Measurements from ENCODE around the gene GPR61.

Gene GPR61, protein sequence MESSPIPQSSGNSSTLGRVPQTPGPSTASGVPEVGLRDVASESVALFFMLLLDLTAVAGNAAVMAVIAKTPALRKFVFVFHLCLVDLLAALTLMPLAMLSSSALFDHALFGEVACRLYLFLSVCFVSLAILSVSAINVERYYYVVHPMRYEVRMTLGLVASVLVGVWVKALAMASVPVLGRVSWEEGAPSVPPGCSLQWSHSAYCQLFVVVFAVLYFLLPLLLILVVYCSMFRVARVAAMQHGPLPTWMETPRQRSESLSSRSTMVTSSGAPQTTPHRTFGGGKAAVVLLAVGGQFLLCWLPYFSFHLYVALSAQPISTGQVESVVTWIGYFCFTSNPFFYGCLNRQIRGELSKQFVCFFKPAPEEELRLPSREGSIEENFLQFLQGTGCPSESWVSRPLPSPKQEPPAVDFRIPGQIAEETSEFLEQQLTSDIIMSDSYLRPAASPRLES

DNA sequence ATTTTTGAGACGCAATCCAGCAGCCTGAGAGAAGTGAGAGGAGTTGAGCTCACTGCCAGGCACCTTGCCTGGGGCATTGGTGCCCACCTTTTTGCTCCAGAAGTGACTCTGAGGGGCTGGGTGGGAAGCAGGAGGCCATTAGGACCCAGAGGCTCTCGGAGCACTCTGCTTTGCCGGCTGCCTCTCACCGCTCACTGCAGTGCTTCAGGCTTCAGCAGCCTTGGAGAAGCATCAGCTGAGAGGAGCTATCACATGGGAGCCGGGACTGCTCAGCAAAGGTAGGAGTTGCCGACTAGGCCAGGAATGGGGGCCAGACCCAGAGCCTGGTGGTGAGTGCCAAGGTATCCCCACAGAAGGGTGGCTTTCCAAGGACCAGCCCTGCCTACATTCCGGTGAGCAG, at the start of gene GPR61:
Gene GPR61 (plus strand): TSS at position 197 of the 400 bp plus-strand sequence. CDS start 3,151 bp downstream, outside the sequence.
- DNase-seq = no peak

DNA sequence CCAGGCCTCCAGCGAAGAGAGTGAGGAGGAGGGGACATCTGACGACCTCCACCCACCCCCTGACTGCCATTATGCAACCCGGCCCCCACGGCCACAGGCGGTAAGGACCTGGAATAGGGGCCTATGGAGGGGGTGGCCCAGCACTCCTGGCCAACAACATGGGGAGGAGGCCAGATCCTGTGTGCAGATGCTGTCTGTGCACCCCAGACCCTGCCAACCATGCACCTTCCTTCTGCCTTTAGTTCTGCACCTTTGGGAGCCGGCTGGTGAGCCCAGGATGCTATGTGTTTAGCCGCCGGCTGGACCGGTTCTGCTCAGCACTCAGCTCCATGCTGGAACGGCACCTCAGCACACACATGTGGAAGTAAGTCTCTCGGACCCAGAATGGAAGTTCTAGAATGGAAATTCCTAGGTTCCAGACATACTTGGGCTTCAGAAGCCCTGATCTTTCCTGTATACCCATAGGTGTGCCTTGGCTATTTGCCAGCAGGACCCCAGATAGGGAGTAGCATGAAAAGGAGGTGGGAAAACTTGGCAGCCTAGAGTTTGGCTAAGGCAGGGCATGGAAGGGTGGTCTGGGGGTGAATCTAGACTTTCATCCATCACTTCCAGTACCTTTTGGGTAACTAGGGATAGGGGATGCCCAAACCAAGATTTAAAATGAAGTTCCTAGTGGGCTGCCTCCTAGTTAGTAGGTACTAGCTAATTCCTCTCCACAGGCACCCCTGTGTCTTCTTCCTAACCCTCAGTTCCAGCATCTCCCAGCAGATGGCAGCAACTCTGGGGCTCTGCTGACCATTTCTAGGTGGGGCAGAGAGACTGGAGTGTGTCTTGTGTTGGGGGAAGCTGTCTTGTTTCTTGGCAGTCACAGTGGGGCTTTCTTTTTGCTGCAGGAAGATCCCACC, 49.4 kb upstream of the GPR61 start:
- peak; percentile 21 for DNase-seq

DNA sequence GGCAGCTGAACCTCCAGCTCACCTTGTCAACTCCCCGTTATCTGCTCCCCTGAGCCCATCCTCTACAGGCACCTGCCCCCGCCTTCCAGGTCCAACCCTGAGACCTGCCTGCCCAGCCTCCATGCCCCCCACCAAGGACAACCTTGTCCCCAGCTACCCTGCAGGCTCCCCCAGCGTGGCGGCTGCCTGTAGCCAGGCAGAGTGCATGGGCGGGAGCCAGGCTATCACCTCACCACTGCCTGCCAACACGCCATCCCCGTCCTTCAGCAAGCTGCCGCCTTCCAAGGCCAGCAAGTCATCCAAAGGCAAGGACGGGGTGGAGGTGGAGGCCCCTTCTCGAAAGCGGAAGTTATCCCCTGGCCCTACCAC, 48.8 kb upstream of the GPR61 start:
- DNase-seq = no peak

DNA sequence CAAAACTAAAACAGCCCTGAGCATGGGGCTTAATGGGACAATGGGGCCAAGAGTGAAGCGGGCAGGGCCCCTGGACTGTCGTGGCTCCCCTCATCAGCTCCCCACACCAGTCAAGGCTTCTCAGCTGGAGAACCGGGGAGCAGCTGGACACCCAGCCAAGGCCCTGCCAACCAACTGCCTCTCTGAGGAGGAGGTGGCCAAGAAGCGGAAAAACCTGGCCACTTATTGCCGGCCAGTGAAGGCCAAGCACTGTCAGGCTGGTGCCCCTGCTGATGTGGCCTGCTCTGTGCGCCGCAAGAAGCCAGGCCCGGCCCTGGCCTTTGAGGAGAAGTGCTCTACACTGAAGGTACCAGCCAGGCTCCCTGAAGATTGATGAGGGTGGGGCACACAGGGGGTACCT, 48.3 kb upstream of the GPR61 start:
- DNase-seq = no peak

DNA sequence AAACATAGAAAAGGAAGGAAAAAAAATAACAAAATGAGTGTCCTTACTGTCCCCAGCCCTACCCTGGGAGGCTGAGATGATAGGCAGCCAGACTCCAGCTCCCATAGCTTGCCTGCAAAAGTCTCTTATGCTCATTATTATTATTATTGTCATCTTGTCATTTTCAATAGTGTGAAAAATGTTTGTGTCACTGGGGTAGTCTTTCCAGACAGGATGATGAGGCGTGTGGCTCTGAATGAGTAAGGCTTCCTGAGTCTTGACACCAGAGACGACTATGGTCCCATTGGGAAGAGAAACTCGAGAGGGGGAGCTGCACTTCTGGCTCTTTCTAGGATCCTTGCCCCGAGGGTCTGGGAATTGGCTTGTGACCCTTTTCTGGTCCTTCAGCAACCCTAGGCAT, 46.9 kb upstream of the GPR61 start:
- no peak for DNase-seq

DNA sequence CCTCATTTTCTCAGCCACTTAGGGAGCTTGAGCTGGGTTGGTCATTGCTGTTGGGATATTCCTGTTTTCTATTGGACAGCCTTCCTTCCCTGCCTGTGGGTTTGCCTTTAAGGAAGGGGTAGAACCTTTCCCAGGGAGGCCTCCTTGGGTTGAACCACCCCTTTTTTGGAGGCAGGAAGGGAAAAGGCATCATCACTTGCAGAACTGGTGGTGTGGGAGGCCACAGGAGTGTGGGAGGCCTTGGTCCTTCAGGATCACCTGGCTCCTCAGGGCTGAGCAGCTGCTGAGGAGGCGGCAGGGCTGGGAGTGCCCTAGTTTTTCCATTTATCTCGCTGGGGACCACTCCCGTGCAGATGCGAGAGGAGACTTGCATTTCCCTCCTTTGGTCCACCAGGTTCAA, 46.4 kb upstream of the GPR61 start:
- no peak for DNase-seq

DNA sequence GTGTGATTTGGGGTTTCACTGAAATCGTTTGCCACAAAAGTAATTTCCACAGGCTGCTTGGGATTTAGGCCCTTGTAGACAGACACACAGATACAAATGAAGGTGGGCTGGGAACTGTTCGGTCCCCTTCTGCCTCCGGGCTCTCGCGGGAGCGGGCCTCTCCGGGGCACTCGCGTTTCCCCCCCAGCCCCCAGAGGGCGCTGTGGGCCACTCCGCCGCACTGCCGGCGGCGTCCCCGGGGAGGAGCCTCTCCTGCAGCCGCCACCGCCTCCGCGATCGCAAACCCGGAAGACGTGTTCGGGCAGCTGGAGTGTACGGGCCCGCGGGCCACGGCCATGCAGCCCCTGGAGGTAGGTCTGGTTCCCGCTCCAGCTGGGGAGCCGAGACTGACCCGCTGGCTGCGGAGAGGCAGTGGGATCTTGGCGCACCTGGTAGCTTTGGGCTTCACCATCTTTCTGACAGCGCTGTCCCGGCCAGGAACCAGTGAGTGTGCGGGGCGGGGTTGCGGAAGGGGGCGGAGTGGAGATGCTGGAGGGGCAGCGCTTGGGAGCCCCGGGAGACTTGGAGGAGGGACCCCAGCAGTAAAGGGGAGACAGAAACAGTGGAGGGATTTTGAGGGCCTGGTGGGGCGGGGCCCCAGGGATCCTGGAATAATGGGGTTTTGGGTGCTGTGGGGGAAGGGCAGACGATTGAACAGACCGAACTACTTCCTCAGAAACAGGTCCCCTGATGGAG, 45.7 kb upstream of the GPR61 start, which contains the start of gene CYB561D1:
Gene CYB561D1 (plus strand): TSS at position 290 of the 735 bp plus-strand sequence. CDS start 46 bp downstream, at position 336.
- DNase-seq = peak; percentile 92

DNA sequence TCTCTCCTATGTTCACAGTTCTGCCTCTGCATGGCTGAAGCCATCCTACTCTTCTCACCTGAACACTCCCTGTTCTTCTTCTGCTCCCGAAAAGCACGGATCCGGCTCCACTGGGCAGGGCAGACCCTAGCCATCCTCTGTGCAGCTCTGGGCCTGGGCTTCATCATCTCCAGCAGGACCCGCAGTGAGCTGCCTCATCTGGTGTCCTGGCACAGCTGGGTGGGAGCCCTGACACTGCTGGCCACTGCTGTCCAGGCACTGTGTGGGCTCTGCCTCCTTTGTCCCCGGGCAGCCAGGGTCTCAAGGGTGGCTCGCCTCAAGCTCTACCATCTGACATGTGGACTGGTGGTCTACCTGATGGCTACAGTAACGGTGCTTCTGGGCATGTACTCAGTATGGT, 43.9 kb upstream of the GPR61 start:
- no peak for DNase-seq

DNA sequence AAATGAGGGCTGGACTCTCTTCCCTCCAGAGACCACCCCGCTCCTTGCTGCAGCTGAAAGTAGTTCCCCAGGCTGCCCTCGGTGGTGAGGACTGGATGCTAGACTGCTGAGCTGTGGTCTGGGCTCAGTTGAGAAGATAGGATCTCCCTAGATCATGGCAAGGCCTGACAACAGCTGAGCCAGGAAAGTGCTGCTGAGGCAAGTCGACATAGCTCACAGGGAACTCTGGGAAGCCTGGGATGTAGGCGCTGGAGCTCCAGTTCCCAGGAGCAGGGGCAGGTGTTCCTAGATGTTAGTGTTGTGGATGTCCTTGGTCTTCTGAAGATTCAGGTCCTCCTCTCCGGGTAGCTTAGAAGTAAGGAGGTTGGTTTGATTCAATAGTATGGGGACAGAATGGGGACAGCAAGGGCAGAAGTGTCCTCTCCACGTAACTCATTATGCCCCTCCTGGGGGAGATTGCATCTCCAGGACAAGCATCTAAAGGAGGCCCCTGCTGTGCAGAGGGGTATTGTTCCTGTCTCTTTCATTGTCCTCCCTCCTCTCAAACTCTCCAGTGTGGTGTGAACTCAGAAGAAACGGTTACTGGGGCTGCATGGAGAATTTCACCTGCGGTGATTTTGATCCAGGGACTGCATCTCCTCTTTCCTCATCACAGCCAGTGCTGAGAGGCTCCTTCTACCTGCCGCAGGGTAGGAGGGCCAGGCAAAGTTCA, 42.1 kb upstream of the GPR61 start:
- no peak for DNase-seq

DNA sequence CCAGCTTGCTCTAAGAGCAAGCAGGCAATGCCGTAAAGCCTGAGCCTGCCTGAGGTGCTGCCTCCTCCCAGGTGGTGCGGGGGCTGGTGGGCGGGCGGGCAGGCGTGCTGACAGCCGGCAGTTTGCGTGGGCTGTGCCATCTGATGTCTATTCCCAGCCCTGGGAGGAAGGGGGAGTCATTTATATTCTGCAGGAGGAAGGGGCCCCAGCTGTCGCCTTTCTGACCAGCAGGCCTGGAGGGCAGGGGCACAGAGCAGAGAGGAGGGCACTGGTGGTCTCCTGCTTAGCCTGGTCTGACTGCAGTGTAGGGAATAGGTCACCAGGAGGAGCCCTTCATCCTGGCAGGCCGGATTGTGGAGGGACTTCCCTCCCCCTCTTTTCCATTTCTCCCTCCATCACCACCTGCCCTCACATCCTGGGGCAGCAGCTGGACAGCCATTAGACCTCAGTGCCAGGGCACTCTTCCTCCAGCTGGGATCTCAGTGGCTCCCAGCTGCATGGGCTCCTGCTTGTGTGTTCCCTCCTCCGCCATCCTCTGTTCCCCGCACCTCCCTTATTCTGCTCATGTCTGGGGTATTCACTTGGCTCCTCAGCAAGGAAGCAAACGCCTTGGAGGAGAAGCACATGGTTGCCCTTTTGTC, 41.4 kb upstream of the GPR61 start:
- DNase-seq = no peak

DNA sequence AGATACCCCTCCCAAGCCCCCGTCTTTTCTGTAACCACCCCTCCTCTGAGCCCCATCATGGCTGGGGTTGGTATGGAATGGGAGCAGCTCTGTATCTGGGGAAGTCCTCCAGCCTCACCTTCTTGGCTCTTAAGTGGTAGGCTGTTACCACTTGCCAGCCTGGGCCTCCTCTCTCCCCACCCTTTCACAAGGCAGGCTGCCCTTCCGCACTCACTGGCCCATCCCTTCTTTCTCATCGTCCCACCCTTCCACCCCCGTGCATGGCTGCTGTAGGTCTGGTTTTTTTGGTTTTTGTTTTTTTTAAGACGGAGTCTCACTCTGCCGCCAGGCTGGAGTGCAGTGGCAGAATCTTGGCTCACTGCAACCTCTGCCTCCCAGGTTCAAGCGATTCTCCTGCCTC, 40.6 kb upstream of the GPR61 start:
- no peak for DNase-seq

DNA sequence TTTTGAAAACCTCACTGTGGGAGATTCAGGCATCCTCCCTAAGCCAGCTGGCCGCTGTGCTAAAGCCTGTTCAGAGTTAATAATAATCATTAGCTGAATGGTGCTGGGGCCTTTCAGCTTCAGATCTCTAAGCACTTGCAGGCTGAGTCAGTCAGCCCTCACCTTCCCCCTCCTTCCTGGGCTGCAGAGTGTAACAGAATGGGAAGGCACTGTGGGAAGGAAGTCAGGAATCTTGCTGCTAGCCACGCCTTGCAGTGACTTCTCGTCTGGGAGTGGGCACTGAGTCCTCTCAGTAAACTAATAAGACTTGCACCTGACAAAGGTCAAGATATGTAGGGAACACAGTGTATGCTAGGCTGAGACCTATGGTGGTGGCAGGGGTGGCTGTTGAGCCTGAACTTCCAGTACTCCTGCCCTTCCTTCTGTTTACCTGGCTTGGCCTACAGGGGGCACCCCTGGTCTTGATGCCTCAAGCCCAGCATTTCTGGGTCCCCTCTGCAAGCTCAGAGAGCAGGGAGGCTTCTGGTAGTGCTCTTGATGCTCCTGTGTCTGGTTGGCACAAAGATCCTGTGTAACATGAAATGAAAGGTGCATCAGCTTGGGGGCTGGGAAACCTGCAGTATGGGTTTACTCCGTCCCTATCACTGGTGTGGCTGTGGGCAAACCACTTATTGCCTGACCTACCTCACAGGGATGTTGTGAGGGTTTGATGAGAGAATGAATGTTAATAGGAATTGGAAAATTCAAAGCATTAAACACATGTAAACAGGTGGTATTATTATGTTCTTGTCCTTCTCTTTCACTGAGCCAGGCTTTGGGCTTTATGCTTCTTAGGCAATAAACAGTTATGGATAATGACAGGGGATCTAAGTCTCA, 39.8 kb upstream of the GPR61 start:
- DNase-seq = no peak

DNA sequence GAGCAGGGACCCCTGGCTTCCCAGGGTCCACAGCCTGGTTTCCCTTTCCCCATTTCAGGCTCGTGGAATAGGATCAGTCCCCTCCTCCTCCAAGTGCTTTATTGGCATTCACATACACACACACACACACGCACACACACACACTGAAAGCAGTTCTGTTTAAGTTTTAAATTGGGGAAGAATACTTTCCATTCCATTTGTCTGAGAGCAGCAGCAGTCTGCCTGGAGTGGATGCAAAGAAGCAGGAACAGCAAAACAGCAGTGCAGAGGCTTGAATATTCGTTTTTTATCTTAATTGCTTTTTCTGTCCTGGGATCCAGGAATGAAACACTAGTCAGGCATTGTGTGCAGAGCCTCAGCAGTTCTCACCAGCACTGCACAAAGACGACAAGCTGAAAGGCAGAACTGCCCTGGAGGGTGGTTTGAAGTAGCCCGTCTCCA, 38.7 kb upstream of the GPR61 start:
- DNase-seq = no peak

DNA sequence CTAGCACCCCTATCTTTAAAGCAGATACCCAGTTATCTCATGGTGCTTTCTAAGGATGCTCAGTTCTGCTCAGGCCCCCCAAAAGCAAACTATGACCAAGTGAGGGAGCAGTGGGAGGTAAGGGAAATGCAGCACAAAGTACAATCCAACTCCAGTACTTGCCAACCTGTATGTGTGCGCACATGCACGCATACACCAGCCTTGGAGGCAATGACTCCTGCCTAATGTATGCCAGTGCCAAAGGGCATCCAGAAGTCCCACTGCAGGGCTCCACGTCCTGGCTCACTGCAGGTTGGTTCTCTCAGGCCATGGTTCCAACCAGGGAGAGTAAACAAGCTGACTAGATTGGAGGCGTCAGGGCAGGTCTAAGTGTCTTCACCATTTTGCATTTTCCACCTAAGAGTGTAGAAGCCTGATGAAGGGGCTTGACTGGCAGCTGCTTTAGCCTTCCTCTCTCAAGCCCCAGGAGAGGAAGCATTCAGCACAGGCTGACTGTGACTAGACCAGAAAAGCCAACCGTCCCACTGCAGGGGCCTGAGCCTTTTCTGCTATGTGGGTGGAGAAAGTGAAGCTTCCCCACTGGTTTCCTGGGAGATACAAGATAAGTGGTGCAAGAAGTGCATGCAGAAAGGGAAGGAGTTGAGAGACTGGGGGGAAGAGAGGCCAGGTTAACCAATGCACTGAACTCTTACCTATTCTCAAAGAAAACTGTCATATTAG, 37.9 kb upstream of the GPR61 start:
- DNase-seq = no peak

DNA sequence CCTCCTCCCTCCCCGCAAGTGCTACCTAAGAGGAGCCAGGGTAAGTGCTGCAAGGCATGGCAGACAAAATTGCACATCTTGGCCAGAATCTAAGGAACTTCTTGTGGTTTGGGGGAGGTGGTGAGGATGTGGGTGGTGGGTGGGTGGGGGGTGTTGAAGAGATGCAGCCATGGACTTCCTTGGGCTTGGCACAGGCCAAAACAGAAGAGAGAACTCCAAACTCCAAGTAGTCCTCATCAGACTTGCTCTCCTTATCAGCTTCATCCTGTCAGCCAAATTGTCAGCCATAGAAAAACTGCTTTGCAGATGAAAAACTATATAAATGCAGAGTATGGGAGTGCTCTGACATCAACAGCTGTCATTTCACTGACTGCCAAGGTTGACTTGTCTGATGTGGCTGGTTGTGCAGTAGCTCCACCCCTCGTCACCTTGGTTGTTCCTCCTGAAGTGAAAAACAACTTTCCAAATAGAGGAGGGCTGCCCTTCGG, 37.3 kb upstream of the GPR61 start:
- no peak for DNase-seq

DNA sequence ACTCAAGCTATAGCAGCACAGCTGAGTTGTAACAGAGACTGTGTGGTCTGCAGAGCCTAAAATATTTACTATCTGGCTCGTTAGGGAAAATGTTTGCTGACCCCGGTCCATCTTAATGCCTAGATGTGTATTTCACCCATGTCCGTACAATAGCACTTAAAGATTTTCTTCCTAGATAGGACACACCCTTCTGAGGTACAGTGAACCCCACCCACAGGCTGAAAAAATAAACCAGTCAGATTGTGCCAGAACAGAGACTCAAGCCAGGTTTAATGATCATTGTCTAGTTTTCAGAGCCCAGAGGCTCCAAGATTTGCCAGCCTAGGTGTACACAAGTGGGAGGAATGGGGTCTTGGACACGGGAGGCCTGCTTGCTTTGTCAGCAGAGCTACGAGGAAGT, 35.7 kb upstream of the GPR61 start:
- DNase-seq = no peak

DNA sequence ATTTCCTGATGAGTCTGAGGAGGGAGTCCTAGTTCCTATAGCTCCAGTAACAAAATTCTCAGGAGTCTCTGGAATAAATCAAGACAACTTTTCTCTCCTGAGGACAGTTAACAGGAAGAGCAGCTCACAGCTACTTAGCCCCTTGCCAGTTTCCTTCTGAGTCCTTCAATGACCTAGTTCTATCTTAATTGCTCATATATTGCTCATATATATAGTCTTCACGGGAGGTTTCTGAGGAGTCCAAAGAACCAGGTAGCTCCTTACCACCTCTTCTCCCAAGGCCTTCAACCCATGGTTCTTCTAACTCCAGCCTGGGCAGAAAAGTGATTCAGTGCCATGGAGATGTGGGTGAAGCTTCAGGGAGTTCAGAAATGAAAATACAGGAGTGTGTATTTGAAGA, 34.7 kb upstream of the GPR61 start:
- no peak for DNase-seq

DNA sequence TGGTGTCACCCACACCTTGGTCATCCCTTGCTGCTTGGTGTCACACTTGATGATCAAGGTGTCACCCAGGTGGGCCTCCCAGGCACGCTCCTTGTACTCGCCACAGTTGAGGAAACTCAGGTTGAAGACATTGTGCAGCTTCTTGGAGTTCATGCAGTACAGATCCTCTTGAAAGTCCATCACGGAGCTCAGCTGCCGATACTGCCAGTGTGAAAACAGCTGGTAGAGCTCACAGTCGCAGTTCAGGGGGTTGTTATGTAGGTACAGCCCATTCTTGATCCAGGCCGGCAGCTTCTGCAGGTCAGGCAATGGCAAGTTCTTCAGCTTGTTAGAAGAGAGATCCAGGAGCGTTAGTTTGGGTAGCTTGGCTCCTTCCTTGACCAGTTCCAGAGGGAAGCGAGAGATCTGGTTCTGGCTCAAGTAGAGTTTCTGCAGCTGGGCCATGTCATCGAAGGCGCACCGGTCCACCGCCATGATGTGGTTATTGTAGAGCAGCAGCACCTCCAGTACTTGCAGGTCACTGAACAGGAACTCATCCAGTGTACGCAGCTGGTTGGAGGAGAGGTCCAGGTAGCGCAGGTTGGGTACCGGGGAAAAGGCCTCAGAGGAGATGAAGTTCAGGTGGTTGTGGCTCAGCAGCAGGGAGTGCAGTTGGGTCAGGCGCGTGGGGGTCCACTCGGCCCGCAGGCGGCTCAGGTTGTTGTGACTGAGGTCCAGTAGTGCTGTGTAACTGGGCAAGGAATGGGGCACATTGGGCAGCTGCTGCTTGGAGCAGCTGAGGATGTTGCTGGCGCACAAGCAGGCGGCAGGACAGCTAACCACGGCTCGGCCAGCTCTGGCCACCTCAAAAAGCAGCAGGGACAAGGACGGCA, 31.4 kb upstream of the GPR61 start:
- DNase-seq = no peak

DNA sequence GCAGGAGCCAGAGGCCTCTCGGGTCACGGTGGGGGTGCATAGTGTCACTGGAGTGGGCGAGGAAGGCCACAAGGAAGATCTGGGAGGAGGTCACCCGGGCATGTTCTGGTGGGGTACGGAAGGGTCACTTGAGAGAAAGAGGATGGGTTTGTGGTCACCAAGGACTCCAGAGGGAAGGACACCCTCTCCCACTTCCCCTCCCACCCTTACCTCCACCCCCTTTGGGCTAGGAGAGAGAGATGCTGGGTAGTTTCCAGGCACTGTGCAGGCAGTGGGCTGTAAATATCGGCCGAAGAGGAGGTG, 30.8 kb upstream of the GPR61 start:
- DNase-seq = no peak
